PFSK-1 (cell line): ENCODE results near the gene PALD1.

Experiments
- POLR2AphosphoS5 ChIP-seq: IDR thresholded peaks from 2 replicates; pipeline ENCODE4 v1.6.1; 2012; ENCODE audit warnings: low read depth, mild to moderate bottlenecking, control low read depth, low read length, moderate library complexity
- TAF1 ChIP-seq: IDR thresholded peaks from 2 replicates; pipeline ENCODE4 v1.6.1; 2012; ENCODE audit warnings: low read length, control low read depth, borderline replicate concordance; ENCODE audit not compliant: insufficient read depth
- TF ChIP-seq, protein P1 (sequence below), 2 experiments: IDR thresholded peaks; 2 replicates each; pipeline versions ENCODE4 v1.6.1 to v1.8.0; 2011 to 2012; ENCODE audit warnings: low read depth in 2 of 2, low read length in 2 of 2, control low read depth in 1 of 2, inconsistent platforms in 1 of 2, mild to moderate bottlenecking in 1 of 2, moderate library complexity in 1 of 2; ENCODE audit not compliant: insufficient read depth in 1 of 2

DNA sequence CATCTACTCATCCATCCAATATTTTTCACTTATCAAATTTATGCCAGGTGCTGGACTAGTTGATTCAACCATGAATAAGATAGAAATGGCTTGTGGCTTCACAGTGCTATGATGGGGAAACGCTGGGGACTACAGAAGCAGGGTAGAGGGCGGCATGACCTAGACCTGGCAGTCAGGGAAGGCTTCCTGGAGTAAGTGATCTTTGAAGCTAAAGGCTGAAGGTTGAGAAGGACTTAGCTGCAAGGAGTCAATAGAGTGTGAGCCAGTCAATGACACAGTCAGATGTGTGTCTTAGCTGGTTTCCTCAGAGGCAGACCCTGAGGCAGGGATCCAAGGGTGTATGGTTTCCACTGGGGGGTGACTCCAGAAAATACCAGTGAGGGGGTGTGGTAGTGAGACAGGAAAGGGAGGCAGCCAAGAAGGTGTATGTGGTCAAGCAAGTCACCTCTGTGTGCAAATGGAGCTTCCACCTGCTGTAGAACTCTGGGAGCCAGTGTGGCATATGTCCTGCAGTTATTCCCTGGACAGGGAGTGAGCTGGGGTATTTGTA, 113.7 kb downstream of the PALD1 start:
- no peak for TF ChIP-seq POLR2AphosphoS5
- TF ChIP-seq, protein P1, sequence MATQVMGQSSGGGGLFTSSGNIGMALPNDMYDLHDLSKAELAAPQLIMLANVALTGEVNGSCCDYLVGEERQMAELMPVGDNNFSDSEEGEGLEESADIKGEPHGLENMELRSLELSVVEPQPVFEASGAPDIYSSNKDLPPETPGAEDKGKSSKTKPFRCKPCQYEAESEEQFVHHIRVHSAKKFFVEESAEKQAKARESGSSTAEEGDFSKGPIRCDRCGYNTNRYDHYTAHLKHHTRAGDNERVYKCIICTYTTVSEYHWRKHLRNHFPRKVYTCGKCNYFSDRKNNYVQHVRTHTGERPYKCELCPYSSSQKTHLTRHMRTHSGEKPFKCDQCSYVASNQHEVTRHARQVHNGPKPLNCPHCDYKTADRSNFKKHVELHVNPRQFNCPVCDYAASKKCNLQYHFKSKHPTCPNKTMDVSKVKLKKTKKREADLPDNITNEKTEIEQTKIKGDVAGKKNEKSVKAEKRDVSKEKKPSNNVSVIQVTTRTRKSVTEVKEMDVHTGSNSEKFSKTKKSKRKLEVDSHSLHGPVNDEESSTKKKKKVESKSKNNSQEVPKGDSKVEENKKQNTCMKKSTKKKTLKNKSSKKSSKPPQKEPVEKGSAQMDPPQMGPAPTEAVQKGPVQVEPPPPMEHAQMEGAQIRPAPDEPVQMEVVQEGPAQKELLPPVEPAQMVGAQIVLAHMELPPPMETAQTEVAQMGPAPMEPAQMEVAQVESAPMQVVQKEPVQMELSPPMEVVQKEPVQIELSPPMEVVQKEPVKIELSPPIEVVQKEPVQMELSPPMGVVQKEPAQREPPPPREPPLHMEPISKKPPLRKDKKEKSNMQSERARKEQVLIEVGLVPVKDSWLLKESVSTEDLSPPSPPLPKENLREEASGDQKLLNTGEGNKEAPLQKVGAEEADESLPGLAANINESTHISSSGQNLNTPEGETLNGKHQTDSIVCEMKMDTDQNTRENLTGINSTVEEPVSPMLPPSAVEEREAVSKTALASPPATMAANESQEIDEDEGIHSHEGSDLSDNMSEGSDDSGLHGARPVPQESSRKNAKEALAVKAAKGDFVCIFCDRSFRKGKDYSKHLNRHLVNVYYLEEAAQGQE (IDR thresholded peaks at IDR 0.05; ENCODE audit: insufficient read depth in 1 of 2, low read depth in 2 of 2, low read length in 2 of 2), result no peak
- TF ChIP-seq TAF1, result no peak
